ENCODE measurements around the gene PSMD14.

PSMD14 gene

GRCh38 chr2:161426922-161427663 is 118.9 kb downstream of the PSMD14 start:
- intact Hi-C loops (cut with DNase I), result no loop called here
- DNase-seq, result no peak

- DNase-seq, result no peak
- intact Hi-C loops (cut with DNase I), result no loop called here
Measured at GRCh38 chr2:161427664-161428587, 119.7 kb downstream of the PSMD14 start.

GRCh38 chr2:161430386-161430785 is 122.2 kb downstream of the PSMD14 start:
- intact Hi-C loops (cut with DNase I), result no loop called here
- no peak for DNase-seq

GRCh38 chr2:161432107-161432506 is 123.9 kb downstream of the PSMD14 start:
- intact Hi-C loops (cut with DNase I), result no loop called here

GRCh38 chr2:161434118-161434517 is 125.9 kb downstream of the PSMD14 start:
- intact Hi-C loops (cut with DNase I), result no loop called here
- DNase-seq, result no peak

More at GRCh38 chr2:161432107-161432506, 123.9 kb downstream of the PSMD14 start:
- no peak for DNase-seq

- DNase-seq, result no peak
- intact Hi-C loops (cut with DNase I), result no loop called here
Measured at GRCh38 chr2:161436411-161436810, 128.2 kb downstream of the PSMD14 start.

GRCh38 chr2:161438598-161438997 is 130.4 kb downstream of the PSMD14 start:
- intact Hi-C loops (cut with DNase I), result no loop called here
- DNase-seq, result no peak

GRCh38 chr2:161445097-161445496 is 136.9 kb downstream of the PSMD14 start:
- DNase-seq, result no peak
- intact Hi-C loops (cut with DNase I), result no loop called here

GRCh38 chr2:161448431-161448830 is 140.2 kb downstream of the PSMD14 start:
- no peak for DNase-seq
- intact Hi-C loops (cut with DNase I), result no loop called here
